GM06990 (cell line): ENCODE results near the gene CCDC85B.

Experiments used
- DNase-seq: peaks from one replicate; pipeline ENCODE4 v3.0.0-alpha.2; 2011; ENCODE audit not compliant: insufficient read length; ENCODE audit errors: extremely low read depth
- H3K27me3 ChIP-seq: replicated peaks from 2 replicates; pipeline ENCODE4 v1.6.0; 2011; ENCODE audit warnings: low read length; ENCODE audit not compliant: control insufficient read depth, insufficient read depth
- H3K36me3 ChIP-seq: 2 replicates; pipeline ENCODE4 v1.5.1; 2011; ENCODE audit warnings: low read length; ENCODE audit not compliant: control insufficient read depth, insufficient read depth
- H3K4me3 ChIP-seq: replicated peaks from 2 replicates; pipeline ENCODE4 v1.5.1; 2011; ENCODE audit warnings: low read depth, mild to moderate bottlenecking, control low read depth, low read length
- TF ChIP-seq, protein P1 (sequence below): IDR thresholded peaks from 2 replicates; pipeline ENCODE4 v1.5.1; 2011; ENCODE audit warnings: low read length, control low read depth, mild to moderate bottlenecking, inconsistent platforms; ENCODE audit not compliant: insufficient read depth, poor library complexity, severe bottlenecking

CCDC85B gene

DNA sequence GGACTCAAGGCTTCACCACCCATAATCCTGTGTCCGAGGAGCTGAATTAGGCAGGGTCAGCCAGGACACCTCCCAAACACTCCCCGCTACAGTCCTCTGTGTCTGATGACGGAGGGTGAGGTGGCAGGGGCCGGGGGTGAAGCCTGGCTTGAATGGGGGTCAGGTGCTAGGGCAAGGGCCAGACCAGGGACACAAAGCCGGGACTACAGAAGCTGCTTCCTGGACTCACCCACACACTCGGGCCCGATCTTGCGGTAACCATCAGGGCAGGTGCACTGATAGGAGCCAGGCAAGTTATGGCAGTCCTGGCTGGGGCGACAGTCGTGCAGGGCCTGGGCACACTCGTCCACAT, 20.2 kb upstream of the CCDC85B start:
- H3K27me3 ChIP-seq, result no peaks in the 10 kb centered on the region
- H3K36me3 ChIP-seq, result peaks cover 13% of the 10 kb centered on the region
- DNase-seq, result no peak
- TF ChIP-seq, protein P1, sequence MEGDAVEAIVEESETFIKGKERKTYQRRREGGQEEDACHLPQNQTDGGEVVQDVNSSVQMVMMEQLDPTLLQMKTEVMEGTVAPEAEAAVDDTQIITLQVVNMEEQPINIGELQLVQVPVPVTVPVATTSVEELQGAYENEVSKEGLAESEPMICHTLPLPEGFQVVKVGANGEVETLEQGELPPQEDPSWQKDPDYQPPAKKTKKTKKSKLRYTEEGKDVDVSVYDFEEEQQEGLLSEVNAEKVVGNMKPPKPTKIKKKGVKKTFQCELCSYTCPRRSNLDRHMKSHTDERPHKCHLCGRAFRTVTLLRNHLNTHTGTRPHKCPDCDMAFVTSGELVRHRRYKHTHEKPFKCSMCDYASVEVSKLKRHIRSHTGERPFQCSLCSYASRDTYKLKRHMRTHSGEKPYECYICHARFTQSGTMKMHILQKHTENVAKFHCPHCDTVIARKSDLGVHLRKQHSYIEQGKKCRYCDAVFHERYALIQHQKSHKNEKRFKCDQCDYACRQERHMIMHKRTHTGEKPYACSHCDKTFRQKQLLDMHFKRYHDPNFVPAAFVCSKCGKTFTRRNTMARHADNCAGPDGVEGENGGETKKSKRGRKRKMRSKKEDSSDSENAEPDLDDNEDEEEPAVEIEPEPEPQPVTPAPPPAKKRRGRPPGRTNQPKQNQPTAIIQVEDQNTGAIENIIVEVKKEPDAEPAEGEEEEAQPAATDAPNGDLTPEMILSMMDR, result no peak
- no peak overlapping the region for H3K4me3 ChIP-seq

DNA sequence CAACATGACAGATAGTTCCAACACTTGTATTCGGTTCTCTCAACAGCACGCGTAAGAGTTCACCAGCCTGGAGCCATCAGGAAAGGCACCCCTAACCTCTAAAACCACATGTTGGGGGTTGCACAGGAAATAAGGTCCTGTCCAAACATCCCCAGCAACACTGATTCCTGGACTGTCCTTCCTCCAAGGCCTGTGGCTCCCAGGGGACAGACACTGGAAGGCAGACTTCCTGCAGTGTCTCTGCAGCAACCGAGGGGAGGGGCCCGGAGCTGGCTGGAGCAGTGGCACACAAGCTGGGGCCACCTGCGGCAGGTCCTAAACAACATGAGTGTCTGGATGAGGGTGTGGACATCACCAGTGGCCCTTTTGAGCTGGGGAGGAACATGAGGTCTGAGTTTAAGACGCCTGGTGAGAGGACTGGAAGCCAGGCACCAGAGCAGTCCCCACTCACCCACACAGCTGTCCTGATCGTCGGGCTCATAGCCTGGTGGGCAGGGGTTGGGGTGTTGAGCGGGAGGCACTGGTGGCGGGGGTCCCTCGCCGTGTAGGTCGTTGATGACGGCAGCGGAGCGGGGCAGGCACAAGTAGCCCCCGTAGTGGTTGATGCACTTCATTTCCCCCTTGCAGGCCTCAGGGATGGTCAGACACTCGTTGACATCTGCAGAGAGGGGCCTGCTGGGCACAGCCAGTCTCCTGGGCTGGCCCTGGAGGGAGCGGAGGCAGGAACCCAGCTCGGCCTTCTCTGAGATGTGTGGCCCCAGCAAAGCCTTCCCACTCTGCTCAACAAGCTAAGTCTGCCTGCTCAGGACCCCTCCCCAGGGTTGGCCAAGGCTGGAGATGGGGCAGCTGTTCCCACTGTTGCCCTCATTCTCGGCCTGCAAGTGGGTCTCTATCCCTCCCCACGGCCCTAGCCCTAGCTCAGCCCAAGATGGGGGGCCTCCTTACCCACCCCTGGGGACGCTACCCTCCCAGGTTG, 19.5 kb upstream of the CCDC85B start:
- TF ChIP-seq, protein P1, result no peak
- no peak overlapping the region for H3K4me3 ChIP-seq
- no peaks in the 10 kb centered on the region for H3K27me3 ChIP-seq
- peaks cover 8% of the 10 kb centered on the region for H3K36me3 ChIP-seq
- DNase-seq, result no peak

DNA sequence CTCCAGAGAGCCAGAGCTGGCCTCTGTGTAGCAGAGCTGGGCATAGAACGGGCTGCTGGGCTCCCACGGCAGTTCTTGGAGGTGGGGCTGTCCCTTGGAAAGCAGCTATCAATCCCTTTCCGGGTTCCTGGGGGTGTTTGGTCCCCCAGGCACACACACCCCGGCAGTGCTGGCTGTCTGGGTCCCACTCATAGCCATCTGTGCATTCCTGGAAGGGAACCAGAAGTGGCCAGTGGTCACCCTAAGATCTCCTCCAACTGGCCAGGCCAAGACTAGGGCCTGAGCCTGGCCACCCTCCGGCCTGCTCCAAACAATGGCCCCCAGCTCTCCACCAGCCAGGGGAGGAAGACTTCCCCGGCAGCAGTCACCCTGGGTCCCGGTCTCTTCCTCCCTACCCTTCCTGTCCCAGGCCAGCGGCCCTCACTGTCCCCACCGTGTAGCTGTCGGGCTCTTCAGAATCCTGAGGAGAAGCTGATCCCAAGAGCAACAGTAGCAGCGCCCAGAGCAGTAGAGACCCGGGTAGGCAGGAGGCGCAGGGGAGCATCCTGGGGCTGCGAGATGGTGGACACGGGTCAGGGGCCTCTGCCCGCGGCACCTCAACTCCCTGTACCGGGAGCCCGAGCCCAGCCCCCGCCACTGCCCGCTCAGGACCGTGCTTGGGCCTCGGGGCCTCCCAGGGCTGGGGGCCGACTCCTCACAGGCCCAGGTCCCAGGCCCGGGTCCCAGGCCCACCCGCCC, 18.5 kb upstream of the CCDC85B start:
- no peak for DNase-seq
- Histone ChIP-seq H3K27me3 (no peaks in the 10 kb centered on the region), H3K36me3 (peaks cover 2% of the 10 kb centered on the region), H3K4me3 (no peak overlapping the region)
- TF ChIP-seq, protein P1, result no peak

DNA sequence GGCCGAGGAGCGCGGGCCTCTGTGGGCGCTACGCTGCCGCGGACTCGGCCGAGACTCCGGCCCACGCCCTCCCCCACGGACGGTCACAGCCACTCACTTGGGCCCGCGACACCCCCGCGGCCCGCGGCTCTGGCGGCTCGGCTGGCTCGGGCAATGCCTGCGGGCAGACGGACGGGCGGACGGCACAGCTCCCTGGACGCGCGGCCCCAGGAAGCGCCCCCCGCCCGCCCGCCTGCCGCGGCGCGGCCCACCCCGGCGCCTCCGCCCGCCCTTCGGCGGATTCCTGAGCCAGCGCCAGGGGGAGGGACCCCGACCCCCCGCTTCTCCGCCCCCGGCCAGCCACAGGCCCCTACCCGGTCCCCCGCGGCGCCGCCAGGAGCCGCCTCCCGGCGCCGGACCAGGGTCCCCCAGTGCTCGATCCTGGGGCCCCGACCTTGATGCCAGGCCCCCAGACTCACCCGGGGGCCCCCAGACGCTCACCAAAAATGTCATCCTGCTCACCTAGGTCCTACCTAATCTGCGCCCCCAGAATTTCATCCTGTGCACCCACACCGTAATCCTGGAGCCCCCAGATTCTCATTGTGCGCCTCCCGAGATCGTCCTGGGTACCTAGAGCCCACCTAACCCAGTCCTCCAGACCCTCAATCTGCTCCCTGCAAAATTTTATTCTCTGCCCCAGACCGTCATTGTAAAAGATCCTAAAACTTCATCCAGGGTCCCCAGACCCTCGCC, 17.7 kb upstream of the CCDC85B start, which contains the start of gene EFEMP2:
Gene EFEMP2 (minus strand): TSS at position 215 of the 732 bp plus-strand sequence. CDS start 446 bp downstream, outside the sequence.
- H3K4me3 ChIP-seq, result peak within 1 kb of the TSS; percentile 64
- H3K36me3 ChIP-seq, result no peaks in the 10 kb centered on the region; the same call in 1 of the 2 replicates
- DNase-seq, result no peak
- TF ChIP-seq, protein P1, result no peak
- H3K27me3 ChIP-seq, result no peaks in the 10 kb centered on the region

DNA sequence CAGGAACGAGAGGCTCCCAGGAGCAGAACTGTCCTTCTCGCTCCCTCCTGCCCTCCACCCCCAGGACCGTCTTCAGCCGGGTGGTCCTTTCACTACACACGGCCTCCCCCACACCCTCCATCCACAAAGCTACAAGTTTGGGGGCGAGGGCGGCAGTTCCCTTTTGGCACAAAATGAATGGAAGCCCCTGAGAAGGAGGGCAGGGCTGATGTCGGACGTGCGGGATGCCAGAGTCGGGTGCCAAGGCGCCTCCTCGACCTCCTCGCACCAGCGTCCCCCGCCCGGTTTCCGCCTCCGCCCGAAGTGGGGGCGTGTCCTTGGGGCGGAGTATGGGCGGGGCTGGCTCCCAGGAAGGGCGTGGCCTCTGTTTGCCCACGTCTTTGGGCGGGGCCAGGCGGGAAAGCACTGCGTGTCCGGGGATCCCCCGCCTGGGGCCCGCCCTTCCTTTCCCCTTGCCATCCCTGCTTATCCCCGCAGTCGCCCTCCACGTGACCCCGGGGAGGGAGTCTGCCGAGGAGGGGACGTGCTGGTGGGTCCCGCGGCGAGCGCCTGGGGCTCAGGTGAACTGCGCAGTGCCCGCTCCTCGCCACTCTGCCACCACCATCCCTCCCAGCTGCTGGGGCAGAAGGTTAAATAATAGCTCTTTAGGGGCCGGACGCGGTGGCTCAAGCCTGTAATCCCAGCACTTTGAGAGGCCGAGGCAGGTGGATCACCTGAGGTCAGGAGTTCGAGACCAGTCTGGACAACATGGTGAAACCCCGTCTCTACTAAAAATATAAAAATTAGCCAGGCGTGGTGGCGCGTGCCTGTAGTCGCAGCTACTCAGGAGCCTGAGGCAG, 16.9 kb upstream of the CCDC85B start:
- peak; percentile 92 for DNase-seq
- H3K4me3 ChIP-seq, result peak overlapping the region; percentile 64
- no peaks in the 10 kb centered on the region for H3K27me3 ChIP-seq
- TF ChIP-seq, protein P1, result no peak
- H3K36me3 ChIP-seq, result no peaks in the 10 kb centered on the region
